ENCODE results near the gene HSD3B2. TPM values are rescaled to one million over a fixed set of nuclear protein-coding genes. Genes with fewer than 3 reads are reported as not detected.

HSD3B2 gene
- total and polyA plus RNA-seq, 2 of the 8 experiments (the other 6 are each of a cell fraction or from before 2014, with no cell fraction given): not detected

- Histone ChIP-seq H2BK120ac (replicated peaks; ENCODE audit: low read depth, low read length) (no peak overlapping the region), H3K27ac (ENCODE audit: low read depth, low read length) (no peak overlapping the region), H3K23me2 (ENCODE audit: low read depth, low read length) (no peaks in the 10 kb centered on the region)
These were observed 14.0 kb downstream of the HSD3B2 start for GRCh38 chr1:119428991-119429390.

More at GRCh38 chr1:119428991-119429390, 14.0 kb downstream of the HSD3B2 start:
- Histone ChIP-seq H3K9ac (replicated peaks in 1 of 4; ENCODE audit: extremely low read depth in 1 of 4, low read depth in 3 of 4, low read length in 3 of 4) (no peak overlapping the region), H3K79me2 (ENCODE audit: control insufficient read depth in 1 of 2, insufficient read depth in 2 of 2, low read length in 2 of 2) (no peaks in the 10 kb centered on the region), H3K27me3 (replicated peaks in 1 of 4; ENCODE audit: control insufficient read depth in 3 of 4, extremely low read depth in 1 of 4, insufficient read depth in 3 of 4, low read length in 3 of 4) (no peaks in the 10 kb centered on the region), H4K5ac (ENCODE audit: insufficient read length, low read depth, low read length) (no peak overlapping the region), H3K4me1 (replicated peaks in 1 of 4; ENCODE audit: control insufficient read depth in 3 of 4, insufficient read depth in 4 of 4, low read length in 3 of 4) (no peaks in the 10 kb centered on the region; a peak in 1 of 7 replicates), H2BK12ac (ENCODE audit: low read depth, low read length) (no peak overlapping the region), H2BK5ac (ENCODE audit: low read depth, low read length) (no peak overlapping the region), H3K18ac (ENCODE audit: extremely low read depth, low read length) (no peak overlapping the region), H2AFZ (ENCODE audit: low read length) (no peak overlapping the region), H3K79me1 (ENCODE audit: low read depth, low read length) (no peaks in the 10 kb centered on the region), H3K14ac (ENCODE audit: insufficient read length) (no peak overlapping the region), H3K4me2 (ENCODE audit: insufficient read depth in 1 of 2, low read depth in 2 of 2, low read length in 2 of 2) (no peak overlapping the region), H3K4me3 (ENCODE audit: extremely low read depth in 1 of 4, insufficient read depth in 2 of 4, low read depth in 3 of 4, low read length in 4 of 4) (no peak overlapping the region), H3K36me3 (ENCODE audit: control insufficient read depth in 2 of 4, insufficient read depth in 4 of 4, low read length in 3 of 4) (no peaks in the 10 kb centered on the region), H2AK5ac (ENCODE audit: low read depth, low read length) (no peak overlapping the region), H4K8ac (ENCODE audit: extremely low read depth, insufficient read depth, low read length) (no peak overlapping the region), H2BK20ac (ENCODE audit: low read length) (no peak overlapping the region), H4K20me1 (replicated peaks in 1 of 2; ENCODE audit: control insufficient read depth in 1 of 2, insufficient read depth in 2 of 2, low read length in 2 of 2) (no peaks in the 10 kb centered on the region), H3K4ac (replicated peaks; ENCODE audit: insufficient read length, low read depth, low read length) (no peak overlapping the region), H3K23ac (ENCODE audit: insufficient read length) (no peak overlapping the region), H3K56ac (replicated peaks; ENCODE audit: insufficient read length, low read depth, low read length) (no peak overlapping the region), H2BK15ac (ENCODE audit: low read length) (no peak overlapping the region), H3K9me3 (ENCODE audit: insufficient read depth in 2 of 2, low read depth in 1 of 2, low read length in 1 of 2) (no peaks in the 10 kb centered on the region), H4K91ac (replicated peaks; ENCODE audit: insufficient read length, low read length) (no peak overlapping the region)
- no peak for TF ChIP-seq MAX (IDR thresholded peaks at IDR 0.05)
- no peak for TF ChIP-seq POU5F1 (IDR thresholded peaks at IDR 0.05; ENCODE audit: low read depth, low read length)
- no peak for TF ChIP-seq HDAC6 (IDR thresholded peaks at IDR 0.05; ENCODE audit: low read depth, low read length)
- DNase-seq (ENCODE audit: low read depth in 1 of 2, low spot score in 2 of 2) (no peak), FAIRE-seq (no peak)
- POLR2A ChIA-PET (ENCODE audit: partially characterized antibody): no interaction called here
- CTCF ChIA-PET (ENCODE audit: partially characterized antibody): interaction anchor here (0.7 to 0.9 kb wide), 2 partner anchors 19 to 107 kb away, joined by 3 read pairs; no protein-coding TSS in a partner anchor
- 85% methylated on average over 2 of the region's 2 CpGs; no CpG with 5 or more reads in 1 of the 2 experiments for WGBS, 2 experiments (ENCODE audit: extremely low coverage in 1 of 2, insufficient coverage in 1 of 2, insufficient read length in 1 of 2, insufficient replicate concordance in 2 of 2, low coverage in 1 of 2, low lambda C conversion rate in 2 of 2, missing lambda C conversion rate in 1 of 2)

All from H1 (cell line).